Measurements from ENCODE around the gene FAM13A.
"Not testable (repeated sequence)": the region's sequence is repeated elsewhere in the genome, so short reads cannot be mapped to it uniquely, and the experiment has no call there.

The FAM13A gene

DNA sequence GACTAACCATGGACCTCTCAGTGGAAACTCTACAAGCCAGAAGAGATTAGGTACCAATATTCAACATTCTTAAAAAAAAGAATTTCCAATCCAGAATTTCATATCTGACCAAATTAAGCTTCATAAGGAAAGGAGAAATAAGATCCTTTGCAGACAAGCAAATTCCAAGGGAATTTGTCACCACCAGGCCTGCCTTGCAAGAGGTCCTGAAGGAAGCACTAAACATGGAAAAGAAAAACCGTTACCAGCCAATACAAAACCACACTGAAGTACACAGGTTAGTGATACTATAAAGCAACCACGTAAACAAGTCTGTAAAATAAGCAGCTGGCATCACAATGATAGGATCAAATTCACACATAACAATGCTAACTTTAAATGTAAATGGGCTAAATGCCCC is 156.6 kb downstream of the FAM13A start:
- DNase-seq (ENCODE audit: low read depth, low spot score) = no peak

DNA sequence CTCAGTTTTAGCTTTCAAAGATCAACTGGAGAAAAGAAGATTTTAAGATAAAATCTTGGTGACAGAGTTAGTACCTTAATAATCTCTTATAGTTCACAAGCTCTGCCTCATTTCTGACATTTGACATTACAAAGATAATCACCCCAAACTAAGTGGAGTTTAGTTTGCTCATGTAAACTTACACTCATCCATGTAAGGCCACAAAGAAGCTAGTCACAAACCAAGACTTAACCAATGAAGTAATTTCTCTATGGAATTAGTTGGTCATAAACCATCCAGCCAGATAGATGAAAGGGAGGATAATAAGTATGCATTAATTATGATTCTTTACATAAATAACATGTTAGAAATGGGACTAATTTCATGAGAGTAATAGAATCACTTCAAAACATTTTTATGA is 159.2 kb downstream of the FAM13A start:
- no peak for DNase-seq (ENCODE audit: low read depth, low spot score)

DNA sequence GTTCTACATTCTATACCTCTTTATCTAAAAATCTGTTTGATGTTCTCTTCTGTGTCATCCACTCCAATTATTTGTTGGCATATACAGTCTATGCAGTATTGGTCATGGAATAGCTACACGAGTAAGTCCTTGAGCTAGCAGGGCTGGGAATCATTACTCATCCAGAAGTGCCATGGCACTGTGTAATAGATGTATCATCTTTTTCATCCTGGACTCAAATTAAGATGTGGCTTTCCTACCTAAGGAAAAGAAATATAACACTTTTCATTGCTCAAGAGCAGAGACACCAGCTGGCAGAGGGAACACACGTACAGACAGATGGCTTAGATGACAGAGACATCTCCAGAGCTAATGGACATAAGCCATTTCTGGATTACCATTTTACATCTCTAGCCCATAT is 159.8 kb downstream of the FAM13A start:
- no peak for DNase-seq (ENCODE audit: low read depth, low spot score)

DNA sequence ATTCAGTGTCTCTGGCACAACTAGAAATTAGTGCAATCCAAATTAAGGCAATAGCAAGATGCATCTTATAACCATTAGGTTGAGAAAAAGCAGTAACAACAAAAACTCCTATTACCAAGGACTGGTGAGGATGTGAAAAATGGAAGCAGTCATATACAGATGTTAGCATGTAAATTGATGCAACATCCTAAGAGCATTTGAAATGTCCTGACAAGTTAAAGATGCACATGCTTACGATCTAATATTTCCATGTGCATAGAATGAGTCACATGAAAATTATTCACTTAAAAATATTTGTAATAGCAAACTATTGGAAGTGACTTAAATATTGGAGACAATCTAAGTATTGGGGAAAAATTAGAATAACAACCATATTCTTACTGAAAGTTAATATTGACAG is 163.0 kb downstream of the FAM13A start:
- DNase-seq (ENCODE audit: low read depth, low spot score) = no peak

DNA sequence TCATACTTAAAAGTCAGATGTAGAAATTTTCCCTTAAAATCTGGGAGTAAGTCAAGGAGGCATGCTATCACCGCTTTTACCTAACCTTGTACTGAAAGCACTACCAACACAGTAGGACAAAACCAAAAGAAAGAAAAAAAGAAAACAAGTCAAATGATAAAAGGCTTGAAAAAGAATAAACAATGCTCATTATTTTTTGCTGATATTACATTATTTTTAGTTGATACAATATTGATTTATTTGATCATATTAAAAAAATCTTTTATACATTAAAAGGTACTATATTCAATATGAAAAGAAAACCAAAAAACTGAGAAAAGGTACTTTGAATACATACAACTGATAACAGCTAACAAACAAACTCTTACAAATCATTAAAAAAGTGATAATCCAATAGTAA is 164.3 kb downstream of the FAM13A start:
- no peak for DNase-seq (ENCODE audit: low read depth, low spot score)

DNA sequence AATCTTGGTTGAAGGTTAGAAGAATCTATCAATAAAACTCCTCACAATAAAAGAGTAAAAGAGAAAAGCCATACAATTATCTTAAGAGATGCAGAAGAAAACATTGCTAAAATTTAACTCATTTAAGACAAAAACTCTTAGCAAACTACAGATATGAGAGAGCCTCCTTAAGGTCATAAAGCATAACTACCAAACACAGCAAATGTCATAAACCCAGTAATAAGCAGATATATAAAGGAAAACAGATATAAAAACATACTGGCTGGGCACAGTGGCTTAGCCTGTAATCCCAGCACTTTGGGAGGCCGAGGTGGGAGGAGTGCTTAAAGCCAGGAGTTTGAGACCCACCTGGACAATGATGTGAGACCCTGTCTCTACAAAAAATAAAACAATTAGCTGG is 165.3 kb downstream of the FAM13A start:
- no peak for DNase-seq (ENCODE audit: low read depth, low spot score)

DNA sequence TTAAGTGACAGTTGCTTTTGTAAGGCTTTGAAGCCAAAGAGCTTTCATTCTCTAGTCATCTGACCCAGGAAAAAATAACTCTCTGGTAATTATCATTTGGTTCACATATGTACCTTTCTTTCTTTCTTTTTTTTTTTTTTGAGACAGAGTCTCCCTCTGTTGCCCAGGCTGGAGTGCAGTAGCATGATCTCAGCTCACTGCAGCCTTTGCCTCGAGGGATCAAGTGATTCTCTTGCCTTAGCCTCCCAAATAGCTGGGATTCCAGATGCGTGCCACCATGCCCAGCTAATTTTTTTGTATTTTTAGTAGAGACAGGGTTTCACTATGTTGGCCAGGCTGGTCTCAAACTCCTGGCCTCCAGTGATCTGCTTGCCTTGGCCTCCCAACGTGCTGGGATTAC is 169.6 kb downstream of the FAM13A start:
- not testable (repeated sequence) for DNase-seq (ENCODE audit: low read depth, low spot score)

DNA sequence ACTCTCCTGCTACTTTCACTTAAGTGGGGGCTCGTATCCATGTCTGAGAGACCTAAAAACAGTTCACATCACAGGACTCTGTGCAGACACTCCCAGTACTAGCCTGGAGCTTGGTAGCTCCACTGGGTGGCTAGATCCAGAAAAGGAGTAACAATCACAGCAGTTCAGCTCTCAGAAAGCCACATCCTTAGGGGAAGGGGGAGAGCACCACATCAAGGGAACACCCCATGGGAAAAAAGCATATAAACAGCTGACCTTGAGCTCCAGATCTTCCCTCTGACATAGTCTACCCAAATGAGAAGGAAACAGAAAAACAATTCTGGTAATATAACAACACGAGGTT is 175.8 kb downstream of the FAM13A start:
- DNase-seq (ENCODE audit: low read depth, low spot score) = no peak

DNA sequence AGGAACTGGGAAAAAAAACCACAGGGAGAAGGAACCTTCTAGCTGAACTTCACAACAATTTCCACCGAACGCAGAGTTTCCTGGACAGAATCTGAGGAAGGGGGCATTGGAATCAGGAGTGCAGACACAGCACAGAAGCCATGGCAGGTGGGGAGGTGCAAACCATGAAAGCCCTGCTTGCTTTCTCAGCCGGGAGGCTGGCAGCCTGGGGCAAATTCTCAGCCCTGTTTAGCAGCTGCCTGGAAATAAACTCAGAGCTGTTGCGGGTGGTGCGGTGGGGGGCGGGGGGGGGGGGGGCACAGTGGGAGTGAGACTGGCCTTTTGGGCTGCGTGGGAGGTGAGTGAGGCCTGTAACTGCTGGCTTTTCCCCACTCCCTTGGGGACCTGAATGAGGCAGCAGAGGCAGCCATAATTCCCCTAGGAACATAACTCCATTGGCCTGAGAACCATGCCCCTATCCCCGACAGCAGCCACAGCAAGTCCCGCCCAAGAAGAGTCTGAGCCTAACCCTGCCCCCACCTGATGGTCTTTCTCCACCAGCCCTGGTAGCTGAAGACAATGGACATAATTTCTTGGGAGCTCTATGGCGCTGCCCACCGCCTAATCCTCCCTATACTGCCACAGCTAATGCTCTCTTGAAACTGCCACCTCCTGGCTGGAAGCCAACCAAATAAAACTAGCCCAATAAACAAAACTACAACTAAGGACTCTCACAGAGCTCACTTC is 176.3 kb downstream of the FAM13A start:
- no peak for DNase-seq (ENCODE audit: low read depth, low spot score)

DNA sequence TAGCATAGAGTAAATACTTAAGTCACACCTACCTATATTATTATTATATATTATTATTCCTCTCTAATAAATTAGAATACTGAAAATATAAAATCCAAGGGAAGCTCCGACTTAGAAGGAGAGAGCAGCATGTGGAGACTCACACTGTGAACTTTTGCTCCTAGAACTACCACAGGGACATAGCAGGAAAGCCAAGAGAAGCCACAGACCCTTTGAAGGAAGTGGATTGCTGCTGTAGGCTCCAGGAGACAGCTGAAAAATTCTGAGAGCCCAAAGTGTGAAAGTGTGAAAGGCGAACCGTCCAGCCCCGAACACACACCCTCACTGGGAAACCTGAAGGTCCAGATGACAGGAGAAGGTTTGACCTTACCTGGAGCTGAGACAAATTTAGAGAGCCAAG is 177.0 kb downstream of the FAM13A start:
- DNase-seq (ENCODE audit: low read depth, low spot score) = no peak

DNA sequence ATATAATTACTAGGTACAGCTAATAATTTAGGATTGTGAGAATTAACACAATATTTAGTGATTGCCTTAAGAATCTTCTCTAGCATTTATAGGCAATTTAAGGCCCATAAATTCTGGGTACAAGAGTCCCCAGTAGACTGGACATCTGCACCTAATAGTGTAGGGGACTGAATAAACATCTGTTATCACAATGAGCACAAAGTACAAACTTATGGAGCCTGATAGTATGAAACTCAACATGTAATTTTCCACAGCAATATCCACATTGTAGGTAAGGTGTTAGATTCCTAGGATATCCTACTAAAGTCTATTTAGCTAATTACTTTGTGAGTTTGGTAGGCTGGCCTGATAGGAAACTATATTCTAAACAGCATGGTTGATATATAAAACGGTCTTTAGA is 178.3 kb downstream of the FAM13A start:
- no peak for DNase-seq (ENCODE audit: low read depth, low spot score)

DNA sequence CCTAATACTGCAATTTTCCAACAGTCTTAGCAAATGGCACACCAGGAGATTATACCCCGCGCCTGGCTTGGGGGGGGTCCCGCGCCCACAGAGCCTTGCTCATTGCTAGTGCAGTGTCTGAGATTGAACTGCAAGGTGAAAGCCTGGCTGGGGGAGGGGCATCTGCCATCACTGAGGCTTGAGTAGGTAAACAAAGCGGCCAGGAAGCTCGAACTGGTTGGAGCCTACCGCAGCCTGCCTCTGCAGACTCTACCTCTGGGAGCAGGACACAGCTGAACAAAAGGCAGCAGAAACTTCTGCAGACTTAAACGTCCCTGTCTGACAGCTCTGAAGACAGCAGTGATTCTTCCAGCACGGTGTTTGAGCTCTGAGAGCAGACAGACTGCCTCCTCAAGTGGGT is 186.6 kb downstream of the FAM13A start:
- no peak for DNase-seq (ENCODE audit: low read depth, low spot score)

DNA sequence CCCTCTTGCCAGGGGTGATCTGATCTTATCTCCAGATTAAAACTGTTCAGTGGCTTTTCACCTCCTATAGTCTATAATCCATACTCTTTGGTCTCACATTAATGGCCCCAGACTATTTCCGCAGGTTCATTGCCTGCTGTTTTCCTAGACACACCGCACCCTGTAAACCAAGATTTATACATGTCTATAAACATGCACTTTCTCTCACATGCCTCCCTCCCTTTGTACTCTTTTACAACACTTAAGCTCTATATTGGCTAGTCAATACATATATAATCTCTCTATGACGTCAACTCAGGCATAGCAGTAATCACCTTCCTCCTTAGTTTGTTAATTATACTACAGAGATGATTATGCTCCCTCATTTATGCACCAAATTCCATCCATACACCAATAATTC is 188.5 kb downstream of the FAM13A start:
- no peak for DNase-seq (ENCODE audit: low read depth, low spot score)

DNA sequence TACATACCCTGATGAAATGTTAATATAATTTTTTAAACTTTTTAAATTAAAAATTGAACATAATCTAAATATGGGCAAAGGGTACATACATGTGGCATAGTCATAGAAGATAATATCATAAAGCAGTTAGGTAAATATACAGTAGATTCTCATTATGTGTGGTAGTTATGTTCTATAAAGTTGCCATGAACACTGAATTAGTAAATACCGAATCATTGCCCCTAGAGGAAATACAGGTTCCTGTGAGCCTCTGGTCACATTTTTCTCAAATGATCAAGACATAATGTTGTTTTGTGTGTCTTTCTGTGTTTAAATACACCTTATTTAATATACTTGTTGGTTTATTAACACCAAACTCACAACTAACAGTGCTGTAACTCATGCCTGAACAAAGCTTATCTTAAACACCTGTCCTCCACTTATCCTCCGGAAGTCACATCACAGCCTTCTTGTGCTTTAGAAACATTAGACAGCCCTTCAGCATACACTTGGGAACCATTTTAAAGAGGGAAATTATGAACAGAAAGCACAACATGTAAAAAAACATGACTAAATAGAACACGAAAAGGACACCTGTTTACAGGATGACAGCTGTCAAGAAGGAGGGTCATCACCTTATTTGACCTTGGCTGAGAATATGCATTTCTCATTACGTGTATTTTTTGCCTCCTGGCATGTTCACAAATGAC is 190.0 kb downstream of the FAM13A start:
- no peak for DNase-seq (ENCODE audit: low read depth, low spot score)

DNA sequence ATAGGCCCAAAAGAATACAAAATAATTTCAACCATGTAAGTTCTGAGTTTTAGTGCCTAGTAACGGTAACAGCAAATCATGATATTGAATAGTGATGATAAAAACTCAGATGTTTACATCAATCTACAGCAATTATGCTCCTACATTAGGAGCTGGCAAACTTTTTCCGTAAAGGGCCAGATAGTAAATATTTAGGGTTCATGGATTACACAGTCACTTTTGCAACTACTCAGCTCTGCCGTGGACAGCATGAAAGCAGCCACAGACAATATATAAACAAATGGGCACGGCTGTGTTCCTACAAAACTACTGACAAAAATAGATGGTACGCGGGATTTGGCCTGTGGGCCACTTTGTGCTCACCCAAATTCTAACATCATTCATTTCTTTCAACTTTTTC is 191.5 kb downstream of the FAM13A start:
- DNase-seq (ENCODE audit: low read depth, low spot score) = no peak

DNA sequence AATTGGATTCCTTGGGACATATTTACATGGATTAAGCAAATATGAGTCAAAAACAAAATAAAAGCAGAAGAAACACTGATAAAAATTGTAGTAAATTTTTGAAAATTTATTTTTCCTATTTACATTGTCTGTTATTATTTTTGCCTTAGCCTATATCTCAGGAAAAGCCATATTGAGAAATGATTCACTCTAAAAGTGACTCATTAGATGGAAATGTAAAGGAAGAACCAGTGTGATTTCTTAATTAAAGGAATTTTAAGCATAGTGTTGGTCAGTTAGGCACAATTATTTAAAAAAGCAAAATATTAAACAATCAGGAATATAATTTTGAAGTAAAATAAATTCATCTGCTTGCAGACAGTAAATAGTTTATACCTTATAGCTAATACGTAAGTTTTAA is 191.9 kb downstream of the FAM13A start:
- DNase-seq (ENCODE audit: low read depth, low spot score) = no peak

DNA sequence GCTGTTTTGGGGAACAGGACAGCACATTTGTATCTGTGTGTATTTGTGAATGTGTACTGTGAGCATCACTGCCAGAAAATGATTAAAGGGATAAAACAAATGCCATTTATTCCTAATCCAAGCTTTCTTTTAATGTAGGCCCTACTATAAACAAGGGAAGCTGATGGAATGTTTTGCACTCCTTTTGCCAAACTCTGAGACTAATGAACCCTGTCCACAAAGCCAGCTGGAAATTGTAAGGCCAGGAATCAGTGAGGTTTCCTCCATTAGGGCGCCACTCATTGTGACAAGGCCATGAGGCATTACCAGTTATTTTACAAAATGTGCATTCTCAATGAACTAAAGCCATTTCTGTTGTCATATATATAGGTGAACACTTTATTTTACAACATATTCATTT is 196.4 kb downstream of the FAM13A start:
- DNase-seq (ENCODE audit: low read depth, low spot score) = no peak

DNA sequence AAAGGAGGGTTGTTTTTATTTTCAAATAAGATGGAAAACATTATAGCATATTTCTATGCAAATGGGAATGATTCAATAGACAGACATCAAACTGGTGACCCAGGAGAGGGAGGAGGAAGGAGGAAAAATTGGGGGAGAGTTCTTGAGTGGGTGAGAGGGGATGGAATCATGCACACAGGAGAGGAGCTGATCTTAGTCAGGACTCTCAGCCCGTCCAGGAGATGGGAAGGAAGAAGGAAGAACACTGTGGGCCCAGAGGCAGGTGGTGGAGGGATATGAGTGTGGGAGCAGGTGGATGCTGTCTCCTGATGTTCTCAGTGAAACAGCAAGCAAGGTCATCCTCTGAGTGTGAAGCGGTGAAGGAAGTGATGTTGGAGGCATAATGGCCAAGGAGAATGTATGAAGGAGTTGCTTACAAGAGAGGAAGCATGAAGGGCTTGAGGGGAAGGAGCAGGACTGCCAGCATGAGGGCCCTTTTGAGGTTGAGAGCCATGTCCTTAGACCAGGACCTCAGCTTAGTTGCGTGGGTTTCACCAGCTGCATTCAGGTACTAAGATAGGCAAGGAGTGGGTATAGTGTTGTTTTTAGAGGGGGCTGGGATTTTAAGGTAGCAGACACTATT is 197.7 kb downstream of the FAM13A start:
- DNase-seq (ENCODE audit: low read depth, low spot score) = no peak

DNA sequence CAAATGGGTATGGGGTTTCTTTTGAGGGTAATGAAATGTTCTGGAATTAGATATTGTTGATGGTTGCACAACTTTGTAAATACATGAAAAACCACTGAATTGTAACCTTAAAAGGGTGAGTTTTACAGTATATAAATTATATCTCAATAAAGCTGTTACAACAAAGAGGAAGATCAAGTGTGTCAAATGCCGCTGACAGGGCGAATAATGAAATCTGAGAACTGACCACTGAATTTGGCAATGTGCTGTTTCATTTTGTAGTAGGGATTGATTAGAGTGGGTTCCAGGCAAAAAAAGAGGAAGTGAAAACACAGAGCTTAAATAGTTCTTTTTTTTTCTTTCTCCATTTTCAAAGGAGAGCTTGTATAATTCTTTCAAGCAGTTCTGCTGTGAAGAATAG is 198.2 kb downstream of the FAM13A start:
- DNase-seq (ENCODE audit: low read depth, low spot score) = no peak

DNA sequence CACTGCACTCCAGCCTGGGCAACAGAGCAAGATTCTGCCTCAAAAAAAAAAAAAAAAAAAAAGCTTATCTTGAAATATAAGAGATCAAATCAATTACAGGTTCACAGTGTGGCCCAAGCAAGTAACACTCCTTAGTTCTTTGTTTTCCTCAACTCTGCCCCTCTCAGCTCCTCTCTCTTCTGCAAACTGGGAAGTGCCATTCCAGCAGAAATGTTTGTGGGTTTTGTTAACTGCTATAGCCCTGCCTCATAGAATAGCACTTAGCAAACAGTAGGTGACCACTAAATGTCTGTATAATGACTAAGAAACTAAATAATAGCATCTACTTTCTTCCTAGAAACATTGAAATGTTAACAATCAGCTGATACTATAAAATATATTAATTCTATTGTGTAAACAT is 199.4 kb downstream of the FAM13A start:
- DNase-seq (ENCODE audit: low read depth, low spot score) = no peak

DNA sequence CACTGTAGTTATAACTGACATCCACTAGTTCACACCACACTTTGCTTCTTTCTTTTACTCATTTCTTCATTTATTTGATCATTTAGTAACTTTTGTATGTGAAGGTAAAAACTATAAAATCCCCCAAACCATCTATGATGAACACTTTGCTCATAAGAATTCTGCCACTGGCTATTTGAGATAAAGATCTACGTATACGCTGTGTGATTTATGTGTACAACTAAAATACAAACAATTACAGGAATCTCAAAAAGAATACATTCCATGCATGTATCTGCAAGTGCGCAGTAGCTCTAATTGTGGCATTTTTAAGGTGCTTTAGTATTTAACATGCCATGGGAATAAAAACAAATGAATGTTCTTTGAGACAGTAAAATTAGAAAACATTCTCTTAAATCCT is 202.5 kb downstream of the FAM13A start:
- DNase-seq (ENCODE audit: low read depth, low spot score) = no peak

DNA sequence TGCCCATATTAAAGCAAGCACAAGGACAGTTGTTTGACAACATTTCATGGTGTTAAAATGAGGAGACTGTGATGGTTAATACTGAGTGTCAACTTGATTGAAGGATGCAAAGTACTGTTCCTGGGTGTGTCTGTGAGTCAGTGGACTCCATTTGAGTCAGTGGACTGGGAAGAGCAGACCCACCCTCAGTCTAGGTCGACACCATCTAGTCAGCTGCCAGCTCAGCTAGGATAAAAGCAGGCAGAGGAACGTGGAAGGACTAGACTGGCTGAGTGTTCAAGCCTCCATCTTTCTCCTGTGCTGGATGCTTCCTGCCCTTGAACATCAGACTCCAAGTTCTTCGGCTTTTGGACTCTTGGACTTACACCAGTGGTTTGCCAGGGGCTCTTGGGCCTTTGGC is 203.4 kb downstream of the FAM13A start:
- not testable (repeated sequence) for DNase-seq (ENCODE audit: low read depth, low spot score)

DNA sequence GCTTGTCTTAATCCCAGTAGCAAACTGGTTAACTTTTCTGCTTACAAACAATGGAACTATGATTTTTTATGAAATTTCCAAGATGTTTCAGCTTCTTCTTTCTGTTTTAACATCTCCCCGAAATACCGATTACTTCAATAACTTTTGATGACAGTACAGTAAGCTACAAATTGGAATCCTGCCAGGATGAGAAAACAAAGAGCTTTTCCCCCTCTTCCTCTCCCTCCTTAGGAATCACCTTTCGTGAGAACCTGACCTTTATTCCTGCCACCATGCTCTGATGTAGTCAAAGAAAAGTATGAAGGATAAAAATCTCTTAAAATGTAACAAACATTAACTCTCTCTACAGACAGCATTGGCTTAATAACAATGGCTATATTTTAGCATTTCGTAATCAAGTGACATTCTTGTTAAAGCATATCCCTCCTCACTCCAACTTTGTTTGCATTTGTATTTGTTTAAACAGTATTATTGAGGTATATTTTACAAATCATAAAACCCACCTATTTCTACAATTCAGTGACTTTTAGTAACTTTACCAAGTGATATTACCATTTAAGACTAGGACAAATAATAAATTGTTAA is 210.7 kb downstream of the FAM13A start:
- no peak for DNase-seq (ENCODE audit: low read depth, low spot score)

All from iPS DF 19.7 (cell line).